GM23248 (cell line): Measurements from ENCODE around the gene CNGA2. TPM values are rescaled to one million over a fixed set of nuclear protein-coding genes. Genes with fewer than 3 reads are reported as not detected.

Source experiments
- DNase-seq: peaks from one replicate; pipeline ENCODE4 v3.0.0-alpha.2; 2015
- H2AFZ ChIP-seq: fragments of 200-600 bp; sonication (generic); 2 replicates; pipeline ENCODE4 v1.6.1; 2016; ENCODE audit warnings: antibody characterized with exemption
- H3F3A ChIP-seq: fragments of 200-600 bp; sonication (generic); 2 replicates; pipeline ENCODE4 v1.6.1; 2016; ENCODE audit warnings: mild to moderate bottlenecking, antibody characterized with exemption, mixed run types; ENCODE audit not compliant: insufficient read depth
- H3K27ac ChIP-seq: fragments of 200-600 bp; sonication (generic); 2 replicates; pipeline ENCODE4 v1.5.1; 2016; ENCODE audit warnings: mild to moderate bottlenecking
- H3K27me3 ChIP-seq: fragments of 200-600 bp; sonication (generic); replicated peaks from 2 replicates; pipeline ENCODE4 v1.6.1; 2016; ENCODE audit warnings: mild to moderate bottlenecking; ENCODE audit not compliant: insufficient read depth
- H3K36me3 ChIP-seq: fragments of 200-600 bp; sonication (generic); 2 replicates; pipeline ENCODE4 v1.6.1; 2016; ENCODE audit warnings: low read depth, mild to moderate bottlenecking
- H3K4me1 ChIP-seq: fragments of 200-600 bp; sonication (generic); 2 replicates; pipeline ENCODE4 v1.6.1; 2016; ENCODE audit warnings: mild to moderate bottlenecking; ENCODE audit not compliant: insufficient read depth
- H3K4me2 ChIP-seq: fragments of 200-600 bp; sonication (generic); one replicate; pipeline ENCODE4 v1.6.1; 2016; ENCODE audit warnings: mild to moderate bottlenecking; ENCODE audit not compliant: unreplicated experiment
- H3K4me3 ChIP-seq: fragments of 200-600 bp; sonication (generic); 2 replicates; pipeline ENCODE4 v1.5.1; 2016; ENCODE audit warnings: mild to moderate bottlenecking
- H3K79me2 ChIP-seq: fragments of 200-600 bp; sonication (generic); 2 replicates; pipeline ENCODE4 v1.6.1; 2016; ENCODE audit warnings: mild to moderate bottlenecking; ENCODE audit not compliant: insufficient read depth
- H3K9ac ChIP-seq: fragments of 200-600 bp; sonication (generic); 2 replicates; pipeline ENCODE4 v1.6.1; 2016; ENCODE audit warnings: mild to moderate bottlenecking
- H3K9me2 ChIP-seq: fragments of 200-600 bp; sonication (generic); 2 replicates; pipeline ENCODE4 v1.6.1; 2016; ENCODE audit warnings: mixed run types, mild to moderate bottlenecking, moderate library complexity; ENCODE audit not compliant: insufficient read depth
- H3K9me3 ChIP-seq: fragments of 200-600 bp; sonication (generic); one replicate; pipeline ENCODE4 v1.6.1; 2017; ENCODE audit warnings: low read depth
- H4K20me1 ChIP-seq: fragments of 200-600 bp; sonication (generic); 2 replicates; pipeline ENCODE4 v1.6.0; 2016; ENCODE audit not compliant: insufficient read depth
- EZH2 ChIP-seq: fragments of 200-600 bp; sonication (generic); IDR thresholded peaks from 2 replicates; pipeline ENCODE4 v1.6.1; 2018; ENCODE audit warnings: antibody characterized with exemption, mild to moderate bottlenecking; ENCODE audit not compliant: insufficient read depth, poor library complexity, severe bottlenecking
- EZH2phosphoT487 ChIP-seq: fragments of 200-600 bp; sonication (generic); IDR thresholded peaks from 2 replicates; pipeline ENCODE4 v1.6.1; 2018; ENCODE audit warnings: antibody characterized with exemption, moderate library complexity, mild to moderate bottlenecking, low read depth; ENCODE audit not compliant: insufficient read depth
- WGBS, 2 experiments: methylation state at CpG; one replicate each; pipeline ENCODE4 v1.1.6; 2015 to 2017; ENCODE audit warnings: low lambda C conversion rate in 2 of 2, low coverage in 1 of 2; ENCODE audit errors: missing lambda C conversion rate in 2 of 2; 5-methylcytosine and 5-hydroxymethylcytosine counted together
- in situ Hi-C: fragments of 300-500 bp; cut with MboI; formaldehyde crosslinking; loops from 2 replicates; pipeline ENCODE4 v1.15.0; 2020
- polyA plus RNA-seq: library from polyadenylated mRNA; unstranded; fragments of >200 nt; fragmentation: Nextera tagmentation; extraction: Ambion mirVana; gene quantifications from 2 replicates; pipeline ENCODE4 v1.2.1, GENCODE V29; 2016
- total RNA-seq: library from RNA; depleted of rRNA; stranded (reverse); fragments of >200 nt; shearing (Covaris generic); gene quantifications from 2 replicates; pipeline ENCODE4 v1.2.3, GENCODE V29; 2014

CNGA2 gene
- total and polyA plus RNA-seq, 2 experiments from 2014 or later, result not detected

GRCh38 chrX:151745651-151746050 is 11.1 kb downstream of the CNGA2 start:
- H3F3A ChIP-seq, result no peaks in the 10 kb centered on the region
- 59 to 63% methylated on average over 6 of the region's 6 CpGs for WGBS, 2 experiments
- H3K9me2 ChIP-seq, result no peaks in the 10 kb centered on the region
- H3K4me2 ChIP-seq, result no peak overlapping the region
- no peaks in the 10 kb centered on the region for H3K27me3 ChIP-seq
- no peak overlapping the region for H3K4me3 ChIP-seq
- no peak for DNase-seq
- in situ Hi-C loops, result no loop called here
- no peaks in the 10 kb centered on the region for H4K20me1 ChIP-seq
- no peak overlapping the region for H3K27ac ChIP-seq
- H3K36me3 ChIP-seq, result no peaks in the 10 kb centered on the region
- H3K79me2 ChIP-seq, result no peaks in the 10 kb centered on the region
- H3K9me3 ChIP-seq, result no peaks in the 10 kb centered on the region
- H2AFZ ChIP-seq, result no peak overlapping the region
- TF ChIP-seq EZH2 (no peak), EZH2phosphoT487 (no peak)
- H3K4me1 ChIP-seq, result no peaks in the 10 kb centered on the region
- H3K9ac ChIP-seq, result no peak overlapping the region

DNA sequence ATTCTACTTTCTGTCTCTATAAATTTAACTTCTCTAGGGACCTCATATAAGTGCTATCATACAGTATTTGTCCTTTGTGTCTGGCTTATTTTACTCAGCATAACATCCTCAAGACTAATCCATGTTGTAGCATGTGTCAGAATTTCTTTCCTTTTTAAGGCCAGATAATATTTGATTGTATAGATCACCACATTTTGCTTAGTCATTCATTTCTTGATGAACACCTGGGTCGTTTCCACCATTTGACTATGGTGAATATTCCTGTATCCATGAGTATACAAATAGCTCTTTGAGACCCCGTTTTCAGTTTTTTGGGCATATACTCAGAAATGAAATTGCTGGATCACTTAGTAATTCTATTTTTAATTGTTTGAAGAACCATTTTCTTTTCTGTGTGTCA is 12.0 kb downstream of the CNGA2 start:
- Histone ChIP-seq H3K9ac (no peak overlapping the region), H4K20me1 (no peaks in the 10 kb centered on the region), H3F3A (no peaks in the 10 kb centered on the region), H3K9me3 (no peaks in the 10 kb centered on the region), H3K4me3 (no peak overlapping the region), H2AFZ (no peak overlapping the region), H3K4me1 (no peaks in the 10 kb centered on the region), H3K27me3 (no peaks in the 10 kb centered on the region), H3K36me3 (no peaks in the 10 kb centered on the region), H3K27ac (no peak overlapping the region), H3K4me2 (no peak overlapping the region), H3K9me2 (no peaks in the 10 kb centered on the region), H3K79me2 (no peaks in the 10 kb centered on the region)
- 42 to 53% methylated on average over 2 of the region's 2 CpGs for WGBS, 2 experiments
- in situ Hi-C loops, result no loop called here
- TF ChIP-seq EZH2phosphoT487, result no peak
- no peak for DNase-seq

- no peaks in the 10 kb centered on the region for H3K9me3 ChIP-seq
- DNase-seq, result no peak
- no peak overlapping the region for H3K9ac ChIP-seq
- no peak overlapping the region for H2AFZ ChIP-seq
- peaks cover 12% of the 10 kb centered on the region for H3K4me1 ChIP-seq
- H3K4me3 ChIP-seq, result no peak overlapping the region
- H3K79me2 ChIP-seq, result no peaks in the 10 kb centered on the region
- no peaks in the 10 kb centered on the region for H3K9me2 ChIP-seq
- TF ChIP-seq EZH2 (no peak), EZH2phosphoT487 (no peak)
- H3K36me3 ChIP-seq, result no peaks in the 10 kb centered on the region
- H3F3A ChIP-seq, result no peaks in the 10 kb centered on the region
- H3K27me3 ChIP-seq, result no peaks in the 10 kb centered on the region
- in situ Hi-C loops, result loop anchor here (25.0 kb wide), 2 partner anchors 887 to 1062 kb away; partner anchors contain the start of gene GABRQ
- 76 to 97% methylated on average over 4 to 5 of the region's 5 CpGs for WGBS, 2 experiments
- H4K20me1 ChIP-seq, result no peaks in the 10 kb centered on the region
- no peak overlapping the region for H3K27ac ChIP-seq
- no peak overlapping the region for H3K4me2 ChIP-seq
Measured at GRCh38 chrX:151750511-151750910, 16.0 kb downstream of the CNGA2 start.

DNA sequence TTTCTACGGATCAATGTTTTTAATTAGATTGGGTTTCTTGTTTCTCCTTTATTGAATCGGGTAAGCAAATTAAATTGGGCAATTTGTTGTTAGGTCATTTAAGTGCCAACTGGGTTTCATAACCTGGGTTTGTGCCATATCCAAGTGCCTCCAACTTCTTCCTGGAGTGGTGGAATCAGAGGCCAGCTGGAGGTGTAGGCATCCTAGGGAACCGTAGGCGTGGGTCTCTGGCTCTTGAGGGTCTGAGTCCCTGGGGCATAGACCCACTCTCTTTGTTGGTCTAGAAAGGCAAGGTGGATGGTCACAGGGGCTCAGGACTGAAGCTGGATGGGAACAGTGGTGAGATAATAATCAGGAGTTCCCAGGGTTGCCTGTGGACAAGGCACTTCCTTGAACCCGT is 18.3 kb downstream of the CNGA2 start:
- in situ Hi-C loops, result loop anchor here (25.0 kb wide), 2 partner anchors 884 to 1059 kb away; partner anchors contain the start of gene GABRQ
- no peak overlapping the region for H3K27ac ChIP-seq

More for the DNA sequence above, 18.3 kb downstream of the CNGA2 start:
- Histone ChIP-seq H3K36me3 (no peaks in the 10 kb centered on the region), H3K79me2 (no peaks in the 10 kb centered on the region), H3K4me2 (no peak overlapping the region), H3K9me2 (no peaks in the 10 kb centered on the region), H3K4me1 (peaks cover 12% of the 10 kb centered on the region), H3K9me3 (no peaks in the 10 kb centered on the region), H3K4me3 (no peak overlapping the region), H3K27me3 (no peaks in the 10 kb centered on the region), H4K20me1 (no peaks in the 10 kb centered on the region), H3K9ac (no peak overlapping the region), H2AFZ (no peak overlapping the region), H3F3A (no peaks in the 10 kb centered on the region)
- WGBS, 2 experiments, result 1 to 2% methylated on average over 5 of the region's 5 CpGs
- TF ChIP-seq EZH2phosphoT487 (no peak), EZH2 (no peak)
- DNase-seq, result no peak
